B cell (primary cell): Measurements from ENCODE around the gene OR2B2. TPM values are rescaled to one million over a fixed set of nuclear protein-coding genes. Genes with fewer than 3 reads are reported as not detected.
A peak's percentile ranks its signal among the peaks of the same experiment; 100 is the strongest.

Source experiments
- ATAC-seq: fragments of 200-7000 bp; cut with Tn5 transposase; one replicate; pipeline ENCODE4 v1.10.0; 2021; ENCODE audit warnings: low read depth, mild to moderate bottlenecking, moderate number of reproducible peaks, moderate library complexity
- CTCF ChIA-PET: fragments of 350-600 bp; sonication (Branson Sonifier 250); formaldehyde crosslinking; loops from one replicate; lab custom pipeline; 2021; ENCODE audit warnings: antibody characterized with exemption, inconsistent platforms; lab: Charles Lee
- POLR2A ChIA-PET: fragments of 350-600 bp; sonication (Branson Sonifier 250); formaldehyde crosslinking; loops from one replicate; lab custom pipeline; 2021; ENCODE audit warnings: antibody characterized with exemption; lab: Charles Lee
- DNase-seq: peaks from one replicate; pipeline ENCODE4 v3.0.0; 2013
- H2AFZ ChIP-seq: 2 replicates; pipeline ENCODE4 v1.6.1; 2012; ENCODE audit warnings: mild to moderate bottlenecking, low read depth, low read length; ENCODE audit not compliant: insufficient read depth, poor library complexity, severe bottlenecking
- H3K27ac ChIP-seq, 2 donors: 1 replicate in 1 of 2; 2 replicates in 1 of 2; pipeline ENCODE4 v1.5.1; 2012 to 2013; ENCODE audit warnings: low read length in 2 of 2, mild to moderate bottlenecking in 2 of 2, moderate library complexity in 1 of 2
- H3K27me3 ChIP-seq, 4 experiments: fragments of 200-600 bp in 1 of 4; sonication (generic) in 1 of 4; replicated peaks in 1 of 4; 1 replicate in 2 of 4; 2 replicates in 2 of 4; pipeline versions ENCODE4 v1.6.1 to v1.7.0; 2013 to 2016; ENCODE audit warnings: low read length in 3 of 4, mild to moderate bottlenecking in 2 of 4, mixed read lengths in 1 of 4, moderate library complexity in 1 of 4; ENCODE audit not compliant: insufficient read depth in 4 of 4, control insufficient read depth in 3 of 4; ENCODE audit errors: control extremely low read depth in 1 of 4
- H3K36me3 ChIP-seq, 2 experiments: replicated peaks in 1 of 2; 1 replicate in 1 of 2; 2 replicates in 1 of 2; pipeline versions ENCODE4 v1.6.1 to v1.7.1; 2013; ENCODE audit warnings: low read length in 1 of 2; ENCODE audit not compliant: insufficient read depth in 2 of 2, control insufficient read depth in 1 of 2; ENCODE audit errors: control extremely low read depth in 1 of 2, extremely low read depth in 1 of 2
- H3K4me1 ChIP-seq, 2 donors: fragments of 200-600 bp in 1 of 2; sonication (generic) in 1 of 2; 1 replicate in 1 of 2; 2 replicates in 1 of 2; pipeline versions ENCODE4 v1.5.1 to v1.6.1; 2013 to 2017; ENCODE audit warnings: low read length in 2 of 2; ENCODE audit not compliant: control insufficient read depth in 2 of 2, insufficient read depth in 2 of 2
- H3K4me2 ChIP-seq: replicated peaks from 2 replicates; pipeline ENCODE3; 2012; ENCODE audit warnings: mild to moderate bottlenecking, low read depth, low read length; ENCODE audit not compliant: poor library complexity, severe bottlenecking
- H3K4me3 ChIP-seq, 5 experiments: fragments of 200-600 bp in 1 of 5; sonication (generic) in 1 of 5; 1 replicate in 3 of 5; 2 replicates in 2 of 5; pipeline versions ENCODE4 v1.5.1 to v1.7.0; 2011 to 2016; ENCODE audit warnings: low read length in 4 of 5, mild to moderate bottlenecking in 4 of 5, low read depth in 2 of 5, control low read depth in 1 of 5, moderate library complexity in 1 of 5; ENCODE audit not compliant: insufficient read depth in 1 of 5; ENCODE audit errors: control extremely low read depth in 1 of 5, extremely low read depth in 1 of 5
- H3K79me2 ChIP-seq: fragments of 200-600 bp; sonication (generic); one replicate; pipeline ENCODE4 v1.6.0; 2016; ENCODE audit warnings: low read length; ENCODE audit not compliant: control insufficient read depth, insufficient read depth
- H3K9ac ChIP-seq: fragments of 200-600 bp; sonication (generic); 2 replicates; pipeline ENCODE4 v1.6.1; 2017; ENCODE audit warnings: mild to moderate bottlenecking, low read length, moderate library complexity
- H3K9me3 ChIP-seq, 3 donors: one replicate each; pipeline versions ENCODE4 v1.6.1 to v1.7.1; 2013; ENCODE audit warnings: low read length in 2 of 3; ENCODE audit not compliant: control insufficient read depth in 2 of 3, insufficient read depth in 1 of 3; ENCODE audit errors: control extremely low read depth in 1 of 3
- H4K20me1 ChIP-seq: 2 replicates; pipeline ENCODE4 v1.6.0; 2012; ENCODE audit warnings: mild to moderate bottlenecking, low read length; ENCODE audit not compliant: insufficient read depth, control insufficient read depth, poor library complexity, severe bottlenecking
- H3K27ac Mint-ChIP-seq: one replicate; pipeline ENCODE4 v1.8.0; 2021; ENCODE audit warnings: mixed read lengths
- H3K27me3 Mint-ChIP-seq: one replicate; pipeline ENCODE4 v1.8.0; 2021; ENCODE audit warnings: mixed read lengths
- H3K4me1 Mint-ChIP-seq: one replicate; pipeline ENCODE4 v1.8.0; 2021; ENCODE audit warnings: mixed read lengths
- H3K4me3 Mint-ChIP-seq: one replicate; pipeline ENCODE4 v1.8.0; 2021; ENCODE audit warnings: mixed read lengths
- H3K9me3 Mint-ChIP-seq: one replicate; pipeline ENCODE4 v1.8.0; 2022; ENCODE audit warnings: mixed read lengths; ENCODE audit not compliant: insufficient read depth
- EZH2 ChIP-seq: IDR thresholded peaks from 2 replicates; pipeline ENCODE4 v1.6.1; 2012; ENCODE audit warnings: borderline replicate concordance, low read depth, mild to moderate bottlenecking, moderate library complexity, low read length; ENCODE audit not compliant: insufficient read depth, poor library complexity, severe bottlenecking
- WGBS: methylation state at CpG from one replicate; pipeline ENCODE4 v1.1.5; 2013; ENCODE audit warnings: missing lambda C conversion rate; ENCODE audit not compliant: insufficient coverage; 5-methylcytosine and 5-hydroxymethylcytosine counted together
- intact Hi-C: fragments of 100-400 bp; cut with micrococcal nuclease; formaldehyde crosslinking; loops from one replicate; pipeline ENCODE4 v1.10.0; 2022
- polyA plus RNA-seq: library from polyadenylated mRNA; depleted of rRNA; stranded (reverse); fragments of >200 nt; gene quantifications from 2 replicates; pipeline ENCODE4 v1.2.3, GENCODE V29; 2012
- total RNA-seq, 2 donors: library from RNA; stranded (reverse); fragments of 120-200 nt in 1 of 2; gene quantifications; 1 replicate in 1 of 2; 2 replicates in 1 of 2; pipeline versions ENCODE4 v1.2.3 to v1.2.4, GENCODE V29; 2013 to 2022
- TF ChIP-seq, protein P1 (sequence below): fragments of 200-600 bp; IDR thresholded peaks from one replicate; pipeline ENCODE4 v1.8.0; 2022; ENCODE audit warnings: antibody characterized with exemption, mild to moderate bottlenecking

OR2B2 gene
- total and polyA plus RNA-seq, 2 donors (not counting 1 experiment from before 2014, with no cell fraction given) = not detected

DNA sequence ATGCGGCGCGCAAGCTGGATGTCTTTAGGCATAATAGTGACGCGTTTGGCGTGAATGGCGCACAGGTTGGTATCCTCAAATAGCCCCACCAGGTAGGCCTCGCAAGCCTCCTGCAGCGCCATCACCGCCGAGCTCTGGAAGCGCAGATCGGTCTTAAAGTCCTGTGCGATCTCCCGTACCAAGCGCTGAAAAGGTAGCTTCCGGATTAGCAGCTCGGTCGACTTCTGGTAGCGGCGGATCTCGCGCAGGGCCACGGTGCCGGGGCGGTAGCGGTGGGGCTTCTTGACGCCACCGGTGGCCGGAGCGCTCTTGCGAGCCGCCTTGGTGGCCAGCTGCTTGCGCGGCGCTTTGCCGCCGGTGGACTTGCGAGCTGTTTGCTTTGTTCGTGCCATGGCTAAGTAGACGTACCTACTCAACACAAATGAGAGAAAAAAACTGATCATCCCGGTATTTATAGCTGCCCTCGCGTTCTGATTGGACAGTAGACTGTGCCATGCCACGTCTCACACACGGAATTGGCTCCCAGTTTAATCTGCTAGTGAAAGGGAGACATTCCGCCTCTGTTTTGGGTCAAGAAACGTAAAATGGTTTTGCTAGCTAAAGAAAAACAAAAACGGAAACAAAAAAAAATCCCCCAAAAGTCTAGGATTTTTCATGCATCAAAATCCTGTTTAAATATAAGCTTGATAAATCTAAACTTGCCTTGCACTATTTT is 40.1 kb downstream of the OR2B2 start:
- ChIA-PET CTCF (interaction anchor here (0.7 to 6.2 kb wide), 18 partner anchors 8 to 745 kb away, joined by 3 to 43 read pairs (median 4); a partner anchor contains a TSS), POLR2A (interaction anchor here (0.9 to 6.1 kb wide), 21 partner anchors 7 to 1851 kb away, joined by 3 to 93 read pairs (median 8); a partner anchor contains a TSS)
- Histone ChIP-seq H3K36me3 (no peaks in the 10 kb centered on the region), H3K79me2 (no peaks in the 10 kb centered on the region), H3K27me3 (no peaks in the 10 kb centered on the region), H3K4me3 (peak overlapping the region; percentile 66 to 99 (median 76)), H4K20me1 (no peaks in the 10 kb centered on the region), H3K9me3 (peaks cover 0 to 14% (median 0%) of the 10 kb centered on the region in 3 donors), H3K4me2 (peak overlapping the region; percentile 77), H2AFZ (peak overlapping the region; percentile 70), H3K27ac (peak overlapping the region; percentile 79 to 88), H3K4me1 (peaks cover 20 to 34% of the 10 kb centered on the region in 2 donors), H3K9ac (peak overlapping the region; percentile 73)
- Mint-ChIP-seq H3K4me3 (peak overlapping the region; percentile 84), H3K9me3 (no peaks in the 10 kb centered on the region), H3K27me3 (no peaks in the 10 kb centered on the region), H3K4me1 (peaks cover 30% of the 10 kb centered on the region), H3K27ac (peak overlapping the region; percentile 98)
- under 1% methylated on average over 46 of the region's 49 CpGs for WGBS
- intact Hi-C loops = loop anchor here (1.0 to 2.0 kb wide), 6 partner anchors 21 to 1845 kb away; a partner anchor contains a TSS
- TF ChIP-seq, protein P1, sequence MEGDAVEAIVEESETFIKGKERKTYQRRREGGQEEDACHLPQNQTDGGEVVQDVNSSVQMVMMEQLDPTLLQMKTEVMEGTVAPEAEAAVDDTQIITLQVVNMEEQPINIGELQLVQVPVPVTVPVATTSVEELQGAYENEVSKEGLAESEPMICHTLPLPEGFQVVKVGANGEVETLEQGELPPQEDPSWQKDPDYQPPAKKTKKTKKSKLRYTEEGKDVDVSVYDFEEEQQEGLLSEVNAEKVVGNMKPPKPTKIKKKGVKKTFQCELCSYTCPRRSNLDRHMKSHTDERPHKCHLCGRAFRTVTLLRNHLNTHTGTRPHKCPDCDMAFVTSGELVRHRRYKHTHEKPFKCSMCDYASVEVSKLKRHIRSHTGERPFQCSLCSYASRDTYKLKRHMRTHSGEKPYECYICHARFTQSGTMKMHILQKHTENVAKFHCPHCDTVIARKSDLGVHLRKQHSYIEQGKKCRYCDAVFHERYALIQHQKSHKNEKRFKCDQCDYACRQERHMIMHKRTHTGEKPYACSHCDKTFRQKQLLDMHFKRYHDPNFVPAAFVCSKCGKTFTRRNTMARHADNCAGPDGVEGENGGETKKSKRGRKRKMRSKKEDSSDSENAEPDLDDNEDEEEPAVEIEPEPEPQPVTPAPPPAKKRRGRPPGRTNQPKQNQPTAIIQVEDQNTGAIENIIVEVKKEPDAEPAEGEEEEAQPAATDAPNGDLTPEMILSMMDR = peak; percentile 56
- no peak for TF ChIP-seq EZH2
- peak; percentile 76 for ATAC-seq
- peak; percentile 98 for DNase-seq
